Raji (cell line): ENCODE measurements around the gene NMNAT2.

Experiments
- POLR2A ChIP-seq: IDR thresholded peaks from 2 replicates; pipeline ENCODE4 v1.6.1; 2011; ENCODE audit warnings: low read depth, low read length, control low read depth; ENCODE audit not compliant: insufficient read depth

NMNAT2 gene

DNA sequence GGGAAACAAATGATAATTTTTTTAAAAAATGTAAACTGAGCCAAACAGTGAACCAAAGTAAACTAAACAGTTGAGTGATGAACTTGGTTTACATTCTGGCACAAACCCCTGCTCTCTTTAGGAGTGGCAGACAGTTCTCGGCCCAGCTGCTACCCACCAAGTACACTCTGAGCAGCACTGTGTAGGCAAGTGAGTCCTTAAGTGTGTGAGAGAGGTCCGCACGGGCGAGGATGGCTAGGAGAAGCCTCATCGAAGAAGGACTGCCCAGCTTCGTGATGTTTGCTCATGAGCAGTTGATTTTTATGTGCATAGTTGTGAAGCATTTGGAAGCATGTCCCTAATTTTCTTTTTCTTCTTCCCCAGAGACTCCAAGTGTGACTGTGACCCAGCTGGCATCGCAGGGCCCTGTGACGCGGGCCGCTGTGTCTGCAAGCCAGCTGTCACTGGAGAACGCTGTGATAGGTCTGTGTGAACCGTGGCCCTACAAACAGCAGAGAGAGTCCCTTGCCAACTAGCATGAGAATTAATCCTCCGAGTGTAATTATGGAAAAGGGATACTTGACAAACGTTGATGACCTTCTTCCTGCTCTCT is 200.1 kb downstream of the NMNAT2 start:
- TF ChIP-seq POLR2A, result no peak

DNA sequence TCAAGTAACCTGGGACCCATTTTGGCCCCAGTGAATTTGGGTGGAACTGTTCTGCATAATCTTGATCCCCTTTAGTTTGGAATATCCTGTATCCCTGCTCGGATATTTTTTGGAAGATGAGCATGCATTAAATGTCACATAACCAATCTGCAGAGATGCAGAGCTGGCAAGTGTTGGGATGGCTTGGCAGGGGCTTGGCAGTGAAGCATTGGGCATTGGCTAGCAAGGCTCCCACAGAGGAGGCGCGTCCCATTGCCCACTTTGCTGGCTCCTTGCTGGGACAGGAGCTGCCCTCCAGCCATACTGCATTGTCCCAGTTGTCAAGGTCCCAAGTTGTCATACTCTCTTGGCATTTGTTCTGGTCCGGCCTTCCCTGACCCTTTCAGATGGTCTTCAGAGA is 202.2 kb downstream of the NMNAT2 start:
- no peak for TF ChIP-seq POLR2A

DNA sequence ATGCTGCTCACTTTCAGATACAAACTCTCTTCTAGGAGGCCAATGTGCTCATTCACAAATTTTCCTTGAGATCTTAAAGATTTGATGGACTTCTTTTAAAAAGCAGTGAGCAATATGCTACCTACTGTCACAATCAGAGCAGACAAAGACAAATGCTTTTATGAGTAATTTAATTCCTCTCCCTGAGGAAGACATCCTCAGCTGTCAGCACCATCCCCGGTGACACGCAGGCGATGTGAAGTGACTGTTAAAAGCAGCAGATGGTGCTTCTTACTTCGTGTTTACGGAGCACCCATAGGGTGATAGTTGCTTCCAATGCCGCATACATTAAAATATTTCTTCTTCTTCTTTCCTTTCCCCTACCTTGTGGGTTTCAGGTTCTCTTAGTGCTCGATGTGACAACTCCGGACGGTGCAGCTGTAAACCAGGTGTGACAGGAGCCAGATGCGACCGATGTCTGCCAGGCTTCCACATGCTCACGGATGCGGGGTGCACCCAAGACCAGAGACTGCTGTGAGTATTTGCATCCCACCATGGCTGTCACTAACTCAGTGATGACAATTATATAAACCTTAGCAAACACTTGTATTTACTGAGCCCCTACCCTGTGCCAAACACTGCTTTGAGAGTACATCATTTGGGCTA is 203.0 kb downstream of the NMNAT2 start:
- no peak for TF ChIP-seq POLR2A

DNA sequence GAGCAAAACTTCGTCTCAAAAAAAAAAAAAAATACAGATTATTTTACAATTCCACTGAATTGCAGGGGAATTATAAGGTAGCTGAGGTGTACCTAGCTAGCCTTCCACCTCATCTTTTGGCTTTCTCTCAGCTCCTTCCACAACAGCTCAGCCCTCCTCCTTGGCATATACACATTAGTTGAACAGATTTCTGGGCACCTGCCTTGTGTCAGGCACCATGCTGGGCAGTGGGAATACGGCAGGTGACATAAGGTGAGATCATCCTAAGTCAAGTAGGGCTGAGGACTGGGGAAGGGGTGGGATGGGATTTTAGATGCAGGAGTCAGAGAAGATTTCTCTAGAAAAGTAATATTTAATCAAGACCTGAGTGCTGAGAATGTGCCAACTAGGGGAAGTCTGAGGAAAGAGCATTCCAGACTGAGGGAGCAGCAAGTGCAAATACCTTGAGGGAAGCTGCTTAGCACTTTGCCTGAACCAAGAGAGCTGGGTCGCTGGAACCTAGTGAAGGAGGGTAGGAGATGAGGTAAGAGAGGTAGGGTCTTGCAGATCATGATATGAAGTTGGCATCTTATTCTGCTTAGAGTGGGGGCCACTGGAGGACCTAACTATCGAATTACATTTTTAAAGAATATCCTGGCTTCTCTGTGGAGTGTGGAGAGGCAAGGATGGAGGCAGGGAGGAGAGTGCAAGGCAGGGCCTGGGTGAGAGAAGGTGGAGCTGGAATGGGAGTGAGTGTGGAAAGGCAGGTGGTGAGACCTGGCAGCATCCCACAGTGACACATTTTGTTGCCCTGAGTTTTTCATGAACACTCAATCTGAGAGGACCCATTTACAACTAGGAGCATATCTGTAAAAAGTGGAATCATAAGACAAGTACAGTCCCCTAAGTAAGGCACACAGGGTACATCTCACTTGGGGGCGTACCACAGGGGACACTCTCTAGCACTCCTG is 203.9 kb downstream of the NMNAT2 start:
- TF ChIP-seq POLR2A, result no peak

DNA sequence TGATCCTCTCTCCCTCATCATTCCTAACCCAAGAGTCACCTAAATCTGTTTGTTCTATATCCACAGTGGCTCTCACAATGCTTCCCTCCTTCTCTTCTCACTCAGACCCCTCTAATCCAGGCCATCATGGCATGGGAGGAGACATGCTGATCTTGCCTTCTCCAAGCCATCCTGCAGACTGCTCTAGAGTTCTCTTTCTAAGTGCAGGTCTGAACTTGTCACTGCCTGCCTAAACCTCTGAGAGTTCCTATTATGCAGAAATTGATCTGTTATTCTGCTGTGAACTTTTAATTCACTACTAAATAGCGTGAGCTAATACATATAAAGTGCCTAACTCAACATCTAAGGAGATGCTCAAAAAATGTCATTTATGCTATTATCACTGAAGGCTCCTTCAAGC is 205.3 kb downstream of the NMNAT2 start:
- TF ChIP-seq POLR2A, result no peak

DNA sequence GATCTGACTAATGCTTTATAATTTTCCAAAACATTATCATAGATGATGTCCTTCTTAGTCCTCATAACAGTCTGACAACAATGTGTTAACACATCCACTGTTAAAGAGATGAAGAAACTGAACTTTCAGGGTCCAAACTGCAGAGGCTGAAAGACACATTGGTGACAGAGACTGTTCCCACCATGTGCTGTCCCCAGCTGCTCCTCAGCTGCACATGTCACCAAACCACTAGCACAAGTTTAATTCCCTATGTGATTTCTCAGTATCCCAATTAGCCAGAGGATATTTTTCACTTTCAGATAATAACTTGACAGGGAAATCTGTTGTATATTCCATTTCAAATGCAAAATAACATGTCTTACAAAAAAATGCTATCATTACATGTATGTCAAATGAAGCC is 207.5 kb downstream of the NMNAT2 start:
- TF ChIP-seq POLR2A, result no peak

DNA sequence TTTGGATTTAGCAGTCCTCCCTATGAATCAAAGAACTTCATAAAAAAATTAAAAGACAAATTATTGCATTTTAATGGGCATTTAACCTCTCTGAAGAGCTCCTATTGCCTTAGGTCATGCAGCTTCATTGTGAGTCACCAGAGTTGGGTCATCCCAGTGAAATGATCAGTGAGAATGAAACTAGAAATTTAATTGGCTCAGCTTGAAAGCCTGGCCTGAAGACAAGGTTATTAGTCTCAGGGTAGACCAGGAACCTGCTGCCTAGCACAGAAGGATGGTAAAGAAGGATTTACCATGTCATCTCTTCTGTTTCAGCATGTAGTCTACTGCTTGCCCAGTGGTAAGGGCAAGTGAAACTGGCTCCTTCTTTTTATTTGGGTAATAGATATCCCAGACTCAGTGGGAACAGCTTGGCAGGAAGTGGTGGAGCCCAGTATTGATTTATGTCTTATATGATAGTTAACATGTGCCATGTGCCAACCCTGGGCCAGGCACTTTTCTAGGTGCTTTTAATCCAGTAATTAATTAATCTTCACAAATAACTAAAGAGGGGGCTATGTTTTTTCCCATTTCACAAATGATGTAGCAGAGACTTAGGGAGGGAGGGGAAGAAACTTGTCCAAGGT is 208.5 kb downstream of the NMNAT2 start:
- no peak for TF ChIP-seq POLR2A

DNA sequence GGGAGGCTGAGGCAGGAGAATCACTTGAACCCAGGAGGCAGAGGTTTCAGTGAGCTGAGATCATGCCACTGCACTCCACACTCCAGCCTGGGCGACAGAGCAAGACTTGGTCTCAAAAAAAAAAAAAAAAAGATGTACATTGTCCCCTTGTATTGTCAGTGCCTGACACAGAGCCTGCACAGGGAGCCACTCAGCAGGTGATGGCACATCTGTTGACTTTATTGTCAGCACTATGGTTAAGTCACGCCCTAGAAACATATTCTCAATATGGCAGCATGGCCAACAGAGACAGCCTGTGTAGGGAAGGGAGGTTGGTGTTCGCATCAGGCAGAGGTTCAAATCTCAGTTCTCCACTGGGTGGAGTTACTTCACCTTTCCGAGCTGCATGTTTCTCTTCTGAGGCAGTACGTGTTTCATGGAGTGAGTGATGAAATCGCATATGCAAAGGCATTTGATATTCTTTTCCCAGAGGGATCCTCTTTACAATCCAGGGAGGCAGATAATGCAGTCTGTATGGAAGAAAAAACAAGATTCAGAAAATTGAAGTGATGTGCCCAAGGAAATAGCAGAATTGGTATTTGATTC is 211.6 kb downstream of the NMNAT2 start:
- no peak for TF ChIP-seq POLR2A

DNA sequence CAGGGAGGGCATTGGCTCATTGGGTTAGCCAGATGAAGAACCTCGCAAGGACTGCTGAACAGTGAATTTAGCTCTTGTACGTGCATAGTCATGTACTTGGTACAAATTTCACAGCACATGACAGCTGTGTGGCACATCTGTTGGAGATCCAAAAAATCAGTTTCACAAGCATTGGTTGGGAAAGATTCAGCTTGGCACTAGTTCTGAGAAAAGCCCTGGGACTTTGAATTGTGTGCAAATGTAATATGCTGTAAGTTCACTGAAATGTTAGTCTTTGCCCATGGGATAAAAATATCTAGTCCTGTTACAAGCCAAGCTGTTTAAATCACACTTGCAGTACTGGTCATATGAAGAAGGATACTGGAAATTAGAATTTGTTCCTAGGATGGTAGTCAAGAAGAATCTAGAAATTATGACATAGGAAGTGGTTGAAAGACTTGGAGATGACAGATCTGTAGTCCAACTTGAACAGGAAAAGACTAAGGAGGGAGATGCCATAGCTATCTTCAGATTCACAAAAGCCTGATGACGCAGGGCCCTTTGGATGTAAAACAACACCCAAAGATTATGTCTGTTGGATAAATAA is 212.9 kb downstream of the NMNAT2 start:
- TF ChIP-seq POLR2A, result no peak

DNA sequence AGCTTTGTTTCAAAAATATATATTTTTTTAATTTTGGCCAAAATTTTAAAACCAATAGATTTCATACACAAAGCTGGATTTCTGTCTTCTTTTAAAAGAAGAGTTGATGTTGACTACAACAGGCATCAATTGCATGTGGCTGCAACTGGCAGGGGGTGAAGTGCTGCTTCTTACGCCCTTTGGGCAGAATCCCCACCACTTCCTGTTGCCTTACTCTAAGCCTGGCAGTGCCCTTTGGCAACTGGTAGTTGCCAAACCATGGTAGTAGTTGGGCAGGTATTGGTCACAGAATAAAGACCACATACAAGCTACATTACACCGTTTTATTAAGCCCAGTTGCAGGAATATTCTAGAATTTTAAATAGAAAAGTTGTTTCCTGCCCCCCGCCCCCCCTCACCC is 215.1 kb downstream of the NMNAT2 start:
- no peak for TF ChIP-seq POLR2A

DNA sequence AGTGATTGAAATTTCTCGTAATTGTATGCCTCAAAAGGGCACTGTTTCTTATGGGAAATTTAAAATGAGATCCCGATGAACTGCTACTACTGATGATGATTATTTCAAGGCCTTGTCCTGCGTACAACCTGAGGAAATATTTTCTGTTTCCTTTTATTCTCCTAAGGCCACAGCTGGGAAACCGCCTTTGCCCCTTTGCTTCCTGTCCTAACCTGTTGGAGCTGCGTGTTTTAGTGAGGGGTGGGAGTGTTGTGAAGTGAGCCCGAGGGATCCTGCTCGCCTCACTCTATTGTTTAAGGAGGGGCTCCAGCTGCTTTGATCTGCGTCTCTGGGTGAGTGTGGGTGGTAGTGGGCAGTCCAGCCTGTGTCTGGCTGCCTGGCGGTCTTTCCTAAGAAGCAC is 217.7 kb downstream of the NMNAT2 start:
- no peak for TF ChIP-seq POLR2A

DNA sequence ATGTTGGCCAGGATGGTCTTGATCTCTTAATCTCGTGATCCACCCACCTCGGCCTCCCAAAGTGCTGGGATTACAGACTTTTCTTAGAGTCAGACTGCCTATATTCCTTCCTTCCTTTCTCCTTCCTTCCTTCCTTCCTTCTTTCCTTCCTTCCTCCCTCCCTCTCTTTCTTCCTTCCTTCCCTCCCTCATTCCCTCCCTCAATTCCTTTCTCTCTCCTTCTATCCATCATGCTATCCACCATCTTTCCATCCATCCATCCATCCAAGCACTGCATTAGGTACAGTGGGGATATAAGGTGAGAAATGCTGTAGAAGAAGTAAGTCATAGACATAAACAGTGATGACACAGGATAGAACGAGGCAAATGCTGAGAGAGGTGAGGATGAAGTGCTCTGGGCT is 218.9 kb downstream of the NMNAT2 start:
- TF ChIP-seq POLR2A, result no peak

DNA sequence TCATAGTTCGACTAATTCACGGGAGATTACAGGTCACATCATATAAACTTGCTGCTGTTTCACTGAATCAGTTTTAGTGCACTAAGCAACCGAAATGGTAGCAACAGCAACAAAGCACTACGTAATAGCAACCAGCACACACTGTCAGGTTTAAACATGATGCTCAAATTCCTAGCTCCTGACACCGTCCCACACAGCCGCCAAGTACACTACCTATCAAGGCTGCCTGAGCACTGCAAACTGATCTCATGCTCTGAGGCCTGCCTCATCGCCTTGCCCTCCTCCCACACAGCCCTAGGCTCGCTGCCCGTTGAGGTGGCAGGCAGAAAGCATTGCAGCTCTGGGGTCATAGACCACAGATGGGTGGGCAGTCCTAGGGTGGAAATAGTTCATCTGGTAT is 219.7 kb downstream of the NMNAT2 start:
- no peak for TF ChIP-seq POLR2A
